CD4-positive, CD25-positive, alpha-beta regulatory T cell (primary cell): ENCODE measurements around the gene PSMG4. TPM values are rescaled to one million over a fixed set of nuclear protein-coding genes. Genes with fewer than 3 reads are reported as not detected.

ENCODE experiments used
- ATAC-seq, 2 donors: fragments of 150-1000 bp; cut with Tn5 transposase; one replicate each; pipeline ENCODE4 v1.10.0; 2021; ENCODE audit warnings: low read depth in 2 of 2, moderate number of reproducible peaks in 2 of 2, moderate library complexity in 1 of 2
- DNase-seq, 3 donors: peaks; one replicate each; pipeline versions ENCODE4 v3.0.0 to v3.0.0-alpha.2; 2012 to 2022; ENCODE audit warnings: mixed read lengths in 1 of 3
- H3K27ac ChIP-seq: one replicate; pipeline ENCODE4 v1.7.0; 2013; ENCODE audit warnings: mild to moderate bottlenecking, low read length; ENCODE audit not compliant: insufficient read depth, poor library complexity, severe bottlenecking
- H3K27me3 ChIP-seq: one replicate; pipeline ENCODE4 v1.7.0; 2013; ENCODE audit warnings: low read length; ENCODE audit not compliant: control insufficient read depth, insufficient read depth
- H3K36me3 ChIP-seq: one replicate; pipeline ENCODE4 v1.7.0; 2013; ENCODE audit warnings: mild to moderate bottlenecking, low read length, moderate library complexity; ENCODE audit not compliant: control insufficient read depth, insufficient read depth
- H3K4me1 ChIP-seq: 2 replicates; pipeline ENCODE4 v1.7.0; 2013; ENCODE audit warnings: mild to moderate bottlenecking, low read length; ENCODE audit not compliant: insufficient read depth, control insufficient read depth, poor library complexity, severe bottlenecking
- H3K4me3 ChIP-seq: one replicate; pipeline ENCODE4 v1.7.0; 2013; ENCODE audit warnings: low read depth, mild to moderate bottlenecking, low read length, moderate library complexity
- H3K9me3 ChIP-seq, 2 experiments: 1 replicate in 1 of 2; 2 replicates in 1 of 2; pipeline ENCODE4 v1.7.0; 2013; ENCODE audit warnings: low read length in 2 of 2, mild to moderate bottlenecking in 1 of 2, moderate library complexity in 1 of 2; ENCODE audit not compliant: control insufficient read depth in 2 of 2
- H3K27ac Mint-ChIP-seq, 3 donors: one replicate each; pipeline ENCODE4 v1.8.0; 2020 to 2022; ENCODE audit warnings: mild to moderate bottlenecking in 3 of 3, mixed read lengths in 3 of 3, moderate library complexity in 2 of 3
- H3K27me3 Mint-ChIP-seq: one replicate; pipeline ENCODE4 v1.8.0; 2022; ENCODE audit warnings: mild to moderate bottlenecking, mixed read lengths
- H3K36me3 Mint-ChIP-seq: one replicate; pipeline ENCODE4 v1.8.0; 2020; ENCODE audit warnings: mixed read lengths
- H3K4me1 Mint-ChIP-seq, 4 donors: one replicate each; pipeline ENCODE4 v1.8.0; 2020 to 2022; ENCODE audit warnings: mixed read lengths in 4 of 4, mild to moderate bottlenecking in 1 of 4
- H3K4me3 Mint-ChIP-seq, 4 donors: one replicate each; pipeline ENCODE4 v1.8.0; 2020 to 2022; ENCODE audit warnings: mild to moderate bottlenecking in 4 of 4, mixed read lengths in 4 of 4, moderate library complexity in 3 of 4
- H3K9me3 Mint-ChIP-seq, 7 donors: one replicate each; pipeline ENCODE4 v1.8.0; 2020 to 2022; ENCODE audit warnings: mixed read lengths in 7 of 7, mild to moderate bottlenecking in 3 of 7, moderate library complexity in 2 of 7
- polyA plus RNA-seq, 4 donors: library from polyadenylated mRNA; unstranded; fragments of 300-500 nt; fragmentation: Illumina TruSeq; gene quantifications; one replicate each; pipeline ENCODE4 v1.2.3, GENCODE V29; 2021
- total RNA-seq: library from RNA; stranded (reverse); gene quantifications from one replicate; pipeline ENCODE4 v1.2.3, GENCODE V29; 2022

Gene PSMG4
- total and polyA plus RNA-seq, 5 donors from 2014 or later: 18.0 to 56.8 (median 51.0) TPM

- Histone ChIP-seq H3K9me3 (no peaks in the 10 kb centered on the region), H3K27me3 (peaks cover 46% of the 10 kb centered on the region), H3K4me1 (peaks cover 54% of the 10 kb centered on the region), H3K27ac (no peak overlapping the region), H3K36me3 (no peaks in the 10 kb centered on the region), H3K4me3 (no peak overlapping the region)
- no peak overlapping the region for H3K27ac Mint-ChIP-seq
- H3K27me3 Mint-ChIP-seq: peaks cover 88% of the 10 kb centered on the region
- H3K9me3 Mint-ChIP-seq: peaks cover 0 to 4% (median 0%) of the 10 kb centered on the region in 7 donors
- no peak for DNase-seq
- no peaks in the 10 kb centered on the region for H3K36me3 Mint-ChIP-seq
- no peak for ATAC-seq
- peak overlapping the region; percentile 11 to 80 (median 69) for H3K4me3 Mint-ChIP-seq
- H3K4me1 Mint-ChIP-seq: peaks cover 10 to 52% (median 31%) of the 10 kb centered on the region in 4 donors
These were observed 27.3 kb upstream of the PSMG4 start for GRCh38 chr6:3231247-3232016.

GRCh38 chr6:3232017-3232945, 26.5 kb upstream of the PSMG4 start:
- Histone ChIP-seq H3K9me3 (no peaks in the 10 kb centered on the region), H3K27ac (no peak overlapping the region), H3K4me3 (no peak overlapping the region), H3K4me1 (peaks cover 45% of the 10 kb centered on the region), H3K36me3 (no peaks in the 10 kb centered on the region), H3K27me3 (peaks cover 44% of the 10 kb centered on the region)
- Mint-ChIP-seq H3K4me3 (peak overlapping the region in 3 of 4 donors; percentile 8 to 74 (median 64)), H3K4me1 (peaks cover 10 to 45% (median 28%) of the 10 kb centered on the region in 4 donors), H3K27ac (no peak overlapping the region), H3K36me3 (no peaks in the 10 kb centered on the region), H3K9me3 (peaks cover 0 to 4% (median 0%) of the 10 kb centered on the region in 7 donors), H3K27me3 (peaks cover 82% of the 10 kb centered on the region)
- no peak for DNase-seq
- no peak for ATAC-seq

- H3K27me3 Mint-ChIP-seq: peaks cover 83% of the 10 kb centered on the region
- peaks cover 44% of the 10 kb centered on the region for H3K27me3 ChIP-seq
- no peak overlapping the region for H3K4me3 Mint-ChIP-seq
- H3K9me3 Mint-ChIP-seq: peaks cover 0 to 4% (median 0%) of the 10 kb centered on the region in 7 donors
- ATAC-seq (no peak), DNase-seq (no peak)
- no peak overlapping the region for H3K4me3 ChIP-seq
- peaks cover 10 to 39% (median 26%) of the 10 kb centered on the region in 4 donors for H3K4me1 Mint-ChIP-seq
- H3K36me3 ChIP-seq: no peaks in the 10 kb centered on the region
- no peak overlapping the region for H3K27ac Mint-ChIP-seq
- H3K4me1 ChIP-seq: peaks cover 35% of the 10 kb centered on the region
- H3K9me3 ChIP-seq: no peaks in the 10 kb centered on the region
- H3K36me3 Mint-ChIP-seq: no peaks in the 10 kb centered on the region
- H3K27ac ChIP-seq: no peak overlapping the region
These were observed 25.4 kb upstream of the PSMG4 start for GRCh38 chr6:3233321-3233720.

GRCh38 chr6:3233904-3234303, 24.8 kb upstream of the PSMG4 start:
- H3K27me3 ChIP-seq: peaks cover 44% of the 10 kb centered on the region
- no peak overlapping the region for H3K27ac ChIP-seq
- no peaks in the 10 kb centered on the region for H3K9me3 ChIP-seq
- Mint-ChIP-seq H3K27me3 (peaks cover 84% of the 10 kb centered on the region), H3K4me3 (no peak overlapping the region), H3K36me3 (no peaks in the 10 kb centered on the region), H3K27ac (no peak overlapping the region), H3K4me1 (peaks cover 7 to 35% (median 23%) of the 10 kb centered on the region in 4 donors), H3K9me3 (peaks cover 0 to 3% (median 0%) of the 10 kb centered on the region in 7 donors)
- H3K4me1 ChIP-seq: peaks cover 29% of the 10 kb centered on the region
- no peaks in the 10 kb centered on the region for H3K36me3 ChIP-seq
- ATAC-seq: no peak
- H3K4me3 ChIP-seq: no peak overlapping the region
- DNase-seq: no peak

GRCh38 chr6:3235486-3235885, 23.3 kb upstream of the PSMG4 start:
- Mint-ChIP-seq H3K36me3 (no peaks in the 10 kb centered on the region), H3K9me3 (peaks cover 0 to 3% (median 0%) of the 10 kb centered on the region in 7 donors), H3K27me3 (peaks cover 80% of the 10 kb centered on the region), H3K27ac (no peak overlapping the region), H3K4me3 (no peak overlapping the region), H3K4me1 (peaks cover 0 to 20% (median 11%) of the 10 kb centered on the region in 4 donors)
- Histone ChIP-seq H3K27ac (no peak overlapping the region), H3K4me1 (peaks cover 15% of the 10 kb centered on the region), H3K9me3 (no peaks in the 10 kb centered on the region), H3K27me3 (peaks cover 38% of the 10 kb centered on the region), H3K36me3 (no peaks in the 10 kb centered on the region), H3K4me3 (no peak overlapping the region)
- DNase-seq: no peak
- no peak for ATAC-seq

GRCh38 chr6:3236005-3236404, 22.7 kb upstream of the PSMG4 start:
- ATAC-seq: no peak
- no peak overlapping the region for H3K27ac ChIP-seq
- DNase-seq: no peak
- no peaks in the 10 kb centered on the region for H3K36me3 Mint-ChIP-seq
- H3K4me3 ChIP-seq: no peak overlapping the region
- H3K9me3 ChIP-seq: no peaks in the 10 kb centered on the region
- H3K4me1 Mint-ChIP-seq: peaks cover 0 to 15% (median 7%) of the 10 kb centered on the region in 4 donors
- peaks cover 36% of the 10 kb centered on the region for H3K27me3 ChIP-seq
- H3K4me3 Mint-ChIP-seq: no peak overlapping the region
- peaks cover 78% of the 10 kb centered on the region for H3K27me3 Mint-ChIP-seq
- H3K36me3 ChIP-seq: no peaks in the 10 kb centered on the region
- no peak overlapping the region for H3K27ac Mint-ChIP-seq
- H3K9me3 Mint-ChIP-seq: peaks cover 0 to 3% (median 0%) of the 10 kb centered on the region in 7 donors
- peaks cover 12% of the 10 kb centered on the region for H3K4me1 ChIP-seq

- no peak overlapping the region for H3K4me3 Mint-ChIP-seq
- ATAC-seq (no peak), DNase-seq (no peak)
- no peaks in the 10 kb centered on the region for H3K4me1 Mint-ChIP-seq
- no peaks in the 10 kb centered on the region for H3K36me3 Mint-ChIP-seq
- no peak overlapping the region for H3K27ac ChIP-seq
- H3K27me3 ChIP-seq: peaks cover 28% of the 10 kb centered on the region
- H3K27ac Mint-ChIP-seq: no peak overlapping the region
- H3K4me1 ChIP-seq: no peaks in the 10 kb centered on the region
- H3K27me3 Mint-ChIP-seq: peaks cover 71% of the 10 kb centered on the region
- no peak overlapping the region for H3K4me3 ChIP-seq
- H3K9me3 ChIP-seq: no peaks in the 10 kb centered on the region
- H3K36me3 ChIP-seq: no peaks in the 10 kb centered on the region
- H3K9me3 Mint-ChIP-seq: peaks cover 0 to 3% (median 0%) of the 10 kb centered on the region in 7 donors
These were observed 20.7 kb upstream of the PSMG4 start for GRCh38 chr6:3237761-3238662.
